ENCODE data around the gene NANOGP8.

- TF ChIP-seq, protein P1, sequence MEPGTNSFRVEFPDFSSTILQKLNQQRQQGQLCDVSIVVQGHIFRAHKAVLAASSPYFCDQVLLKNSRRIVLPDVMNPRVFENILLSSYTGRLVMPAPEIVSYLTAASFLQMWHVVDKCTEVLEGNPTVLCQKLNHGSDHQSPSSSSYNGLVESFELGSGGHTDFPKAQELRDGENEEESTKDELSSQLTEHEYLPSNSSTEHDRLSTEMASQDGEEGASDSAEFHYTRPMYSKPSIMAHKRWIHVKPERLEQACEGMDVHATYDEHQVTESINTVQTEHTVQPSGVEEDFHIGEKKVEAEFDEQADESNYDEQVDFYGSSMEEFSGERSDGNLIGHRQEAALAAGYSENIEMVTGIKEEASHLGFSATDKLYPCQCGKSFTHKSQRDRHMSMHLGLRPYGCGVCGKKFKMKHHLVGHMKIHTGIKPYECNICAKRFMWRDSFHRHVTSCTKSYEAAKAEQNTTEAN (CRISPR knock-in tag; IDR thresholded peaks at IDR 0.05), result no peak
- TF ChIP-seq ZNF561 (CRISPR knock-in tag; conservative IDR thresholded peaks at IDR 0.05) (no peak), FOXO4 (CRISPR knock-in tag; IDR thresholded peaks at IDR 0.05) (no peak), ZBTB40 (IDR thresholded peaks at IDR 0.05) (no peak), ZBTB40 (CRISPR knock-in tag; IDR thresholded peaks at IDR 0.05) (no peak)
Measured at GRCh38 chr15:35112346-35112745, 27.3 kb upstream of the NANOGP8 start.
